ENCODE measurements around the gene STXBP5L. TPM values are rescaled to one million over a fixed set of nuclear protein-coding genes. Genes with fewer than 3 reads are reported as not detected.
"Not testable (repeated sequence)": the region's sequence is repeated elsewhere in the genome, so short reads cannot be mapped to it uniquely, and the experiment has no call there.

Gene STXBP5L
- total and polyA plus RNA-seq, 12 donors: 0.60 to 8.4 (median 2.1) TPM

GRCh38 chr3:121072133-121072532 lies 164.1 kb downstream of the STXBP5L start:
- TF ChIP-seq CTCF (IDR thresholded peaks at IDR 0.05): no peak
- TF ChIP-seq POLR2A (IDR thresholded peaks at IDR 0.05): no peak
- Histone ChIP-seq H3K36me3 (replicated peaks in 1 of 2) (no peaks in the 10 kb centered on the region), H3K27ac (no peak overlapping the region), H3K9me3 (replicated peaks in 1 of 3) (no peaks in the 10 kb centered on the region), H3K27me3 (no peaks in the 10 kb centered on the region), H3K4me1 (replicated peaks in 1 of 2) (no peaks in the 10 kb centered on the region), H3K4me3 (no peak overlapping the region)
- 34 to 58% (median 42%) methylated on average over 6 of the region's 6 CpGs for WGBS, 4 donors
- DNase-seq: no peak
- intact Hi-C loops (cut with DNase I): no loop called here

- 86 to 92% (median 89%) methylated on average over 5 to 7 of the region's 7 CpGs for WGBS, 4 donors
- TF ChIP-seq POLR2A (IDR thresholded peaks at IDR 0.05) (no peak), CTCF (IDR thresholded peaks at IDR 0.05) (no peak)
- no peak overlapping the region for H3K27ac ChIP-seq
- no peak for DNase-seq
- no peak overlapping the region for H3K4me3 ChIP-seq
- H3K4me1 ChIP-seq (replicated peaks in 1 of 2): no peaks in the 10 kb centered on the region
- intact Hi-C loops (cut with DNase I): no loop called here
- no peaks in the 10 kb centered on the region for H3K27me3 ChIP-seq
- no peaks in the 10 kb centered on the region for H3K9me3 ChIP-seq (replicated peaks in 1 of 3)
- no peaks in the 10 kb centered on the region for H3K36me3 ChIP-seq (replicated peaks in 1 of 2)
Observed at GRCh38 chr3:121073011-121073410, 165.0 kb downstream of the STXBP5L start.

GRCh38 chr3:121075191-121075590 lies 167.2 kb downstream of the STXBP5L start:
- intact Hi-C loops (cut with DNase I): no loop called here
- no peak overlapping the region for H3K27ac ChIP-seq
- no peaks in the 10 kb centered on the region for H3K4me1 ChIP-seq (replicated peaks in 1 of 2)
- TF ChIP-seq POLR2A (IDR thresholded peaks at IDR 0.05) (no peak), CTCF (IDR thresholded peaks at IDR 0.05) (no peak)
- H3K4me3 ChIP-seq: no peak overlapping the region
- WGBS, 4 donors: 78 to 88% (median 87%) methylated on average over 3 of the region's 3 CpGs
- H3K36me3 ChIP-seq (replicated peaks in 1 of 2): no peaks in the 10 kb centered on the region
- peaks cover 0 to 1% (median 0%) of the 10 kb centered on the region in 3 donors for H3K9me3 ChIP-seq (replicated peaks in 1 of 3)
- no peaks in the 10 kb centered on the region for H3K27me3 ChIP-seq
- DNase-seq: no peak

- H3K9me3 ChIP-seq (replicated peaks in 1 of 3); H3K27me3 ChIP-seq; H3K4me3 ChIP-seq; DNase-seq; H3K4me1 ChIP-seq (replicated peaks in 1 of 2); H3K36me3 ChIP-seq (replicated peaks in 1 of 2); intact Hi-C loops (cut with DNase I); H3K27ac ChIP-seq: not testable (repeated sequence)
- WGBS, 4 donors: 90 to 94% (median 91%) methylated on average over 7 to 22 of the region's 22 CpGs
Observed at GRCh38 chr3:121078378-121079101, 170.5 kb downstream of the STXBP5L start.

GRCh38 chr3:121096953-121097352 lies 188.9 kb downstream of the STXBP5L start:
- intact Hi-C loops (cut with DNase I): no loop called here
- no peaks in the 10 kb centered on the region for H3K27me3 ChIP-seq
- no peak overlapping the region for H3K27ac ChIP-seq
- H3K4me1 ChIP-seq (replicated peaks in 1 of 2): no peaks in the 10 kb centered on the region
- H3K9me3 ChIP-seq (replicated peaks in 1 of 3): no peaks in the 10 kb centered on the region
- WGBS, 4 donors: 56 to 68% (median 63%) methylated on average over 3 to 4 of the region's 4 CpGs
- TF ChIP-seq CTCF (IDR thresholded peaks at IDR 0.05) (no peak), POLR2A (IDR thresholded peaks at IDR 0.05) (no peak)
- no peaks in the 10 kb centered on the region for H3K36me3 ChIP-seq (replicated peaks in 1 of 2)
- no peak for DNase-seq
- no peak overlapping the region for H3K4me3 ChIP-seq

- H3K9me3 ChIP-seq (replicated peaks in 1 of 3); H3K27ac ChIP-seq; intact Hi-C loops (cut with DNase I); DNase-seq; H3K4me3 ChIP-seq; H3K4me1 ChIP-seq (replicated peaks in 1 of 2); H3K36me3 ChIP-seq (replicated peaks in 1 of 2); H3K27me3 ChIP-seq: not testable (repeated sequence)
- WGBS, 4 donors: 57 to 66% (median 61%) methylated on average over 2 of the region's 2 CpGs
Observed at GRCh38 chr3:121111086-121111485, 203.1 kb downstream of the STXBP5L start.
